Panc1 (cell line): ENCODE measurements around the gene NDUFV1. TPM values are rescaled to one million over a fixed set of nuclear protein-coding genes. Genes with fewer than 3 reads are reported as not detected.

Experiments used
- ATAC-seq: fragments of 200-7000 bp; cut with Tn5 transposase; 2 replicates; pipeline ENCODE4 v1.9.1; 2020; ENCODE audit warnings: mild to moderate bottlenecking, moderate library complexity
- BruUV-seq: library from RNA; stranded (reverse); fragments of 400-500 nt; replicated peaks from 2 replicates; lab custom pipeline; 2021; lab: Mats Ljungman, UMichigan
- CTCF ChIA-PET: fragments of 300-600 bp; sonication (Branson Sonifier 250); formaldehyde crosslinking; loops from one replicate; lab custom pipeline; 2022; ENCODE audit warnings: antibody characterized with exemption; lab: Charles Lee
- POLR2A ChIA-PET: fragments of 300-600 bp; sonication (Branson Sonifier 250); formaldehyde crosslinking; loops from one replicate; lab custom pipeline; 2022; ENCODE audit warnings: antibody characterized with exemption; lab: Charles Lee
- DNase-seq: peaks from one replicate; pipeline ENCODE4 v3.0.0-alpha.2; 2010; ENCODE audit warnings: low read depth, low spot score
- H3K27ac ChIP-seq: 2 replicates; pipeline ENCODE4 v1.5.1; 2011; ENCODE audit warnings: mild to moderate bottlenecking, low read length, inconsistent platforms
- H3K27me3 ChIP-seq: fragments of 200-500 bp; sonication (Bioruptor generic); 2 replicates; pipeline ENCODE4 v1.6.0; 2014; ENCODE audit warnings: low read length, inconsistent platforms; ENCODE audit not compliant: control insufficient read depth, insufficient read depth
- H3K36me3 ChIP-seq: fragments of 200-500 bp; sonication (Bioruptor generic); 2 replicates; pipeline ENCODE4 v1.5.1; 2014; ENCODE audit warnings: inconsistent platforms, mild to moderate bottlenecking, low read length, moderate library complexity; ENCODE audit not compliant: control insufficient read depth, insufficient read depth
- H3K4me1 ChIP-seq: 2 replicates; pipeline ENCODE4 v1.5.1; 2011; ENCODE audit warnings: inconsistent platforms, mild to moderate bottlenecking, low read length, moderate library complexity; ENCODE audit not compliant: control insufficient read depth, insufficient read depth
- H3K4me3 ChIP-seq, 2 experiments: 2 replicates each; pipeline ENCODE4 v1.5.1; 2011 to 2012; ENCODE audit warnings: low read depth in 2 of 2, low read length in 2 of 2, mild to moderate bottlenecking in 2 of 2, inconsistent platforms in 1 of 2, moderate library complexity in 1 of 2
- H3K9me3 ChIP-seq: fragments of 200-500 bp; sonication (Bioruptor generic); 2 replicates; pipeline ENCODE4 v1.5.1; 2014; ENCODE audit warnings: low read depth, mild to moderate bottlenecking, inconsistent platforms, low read length, moderate library complexity; ENCODE audit not compliant: control insufficient read depth, insufficient read depth
- POLR2AphosphoS5 ChIP-seq: IDR thresholded peaks from 2 replicates; pipeline ENCODE4 v1.6.1; 2012; ENCODE audit warnings: mild to moderate bottlenecking, low read depth, low read length, moderate library complexity
- SIN3A ChIP-seq: IDR thresholded peaks from 2 replicates; pipeline ENCODE4 v1.6.1; 2012; ENCODE audit warnings: low read depth, mild to moderate bottlenecking, low read length, moderate library complexity, borderline replicate concordance; ENCODE audit not compliant: insufficient read depth
- TCF7L2 ChIP-seq: IDR thresholded peaks from 2 replicates; pipeline ENCODE4 v1.6.1; 2011; ENCODE audit warnings: mild to moderate bottlenecking, low read depth, low read length, inconsistent platforms
- in situ Hi-C: cut with HindIII; loops from 2 replicates; pipeline ENCODE4 v1.10.0; 2016; ENCODE audit warnings: low sequenced_read_pairs, low pct_unique_long_range_greater_than_20kb
- intact Hi-C: fragments of 100-400 bp; cut with micrococcal nuclease; formaldehyde crosslinking; loops from one replicate; pipeline ENCODE4 v1.10.0; 2022; ENCODE audit not compliant: unreplicated experiment
- total RNA-seq: library from RNA; stranded (reverse); gene quantifications from one replicate; pipeline ENCODE4 v1.2.1, GENCODE V29; 2021; ENCODE audit not compliant: unreplicated experiment
- TF ChIP-seq, protein P1 (sequence below), 2 experiments: IDR thresholded peaks; 2 replicates each; pipeline ENCODE4 v1.6.1; 2011 to 2012; ENCODE audit warnings: low read depth in 2 of 2, control low read depth in 1 of 2, low read length in 1 of 2, mild to moderate bottlenecking in 1 of 2, moderate library complexity in 1 of 2; ENCODE audit not compliant: insufficient read depth in 1 of 2
- TF ChIP-seq, protein P2 (sequence below): fragments of 450-650 bp; IDR thresholded peaks from 2 replicates; pipeline ENCODE4 v1.5.1; 2017; ENCODE audit warnings: mild to moderate bottlenecking

Gene NDUFV1
- total RNA-seq, 1 experiment from 2014 or later: 281 TPM

DNA sequence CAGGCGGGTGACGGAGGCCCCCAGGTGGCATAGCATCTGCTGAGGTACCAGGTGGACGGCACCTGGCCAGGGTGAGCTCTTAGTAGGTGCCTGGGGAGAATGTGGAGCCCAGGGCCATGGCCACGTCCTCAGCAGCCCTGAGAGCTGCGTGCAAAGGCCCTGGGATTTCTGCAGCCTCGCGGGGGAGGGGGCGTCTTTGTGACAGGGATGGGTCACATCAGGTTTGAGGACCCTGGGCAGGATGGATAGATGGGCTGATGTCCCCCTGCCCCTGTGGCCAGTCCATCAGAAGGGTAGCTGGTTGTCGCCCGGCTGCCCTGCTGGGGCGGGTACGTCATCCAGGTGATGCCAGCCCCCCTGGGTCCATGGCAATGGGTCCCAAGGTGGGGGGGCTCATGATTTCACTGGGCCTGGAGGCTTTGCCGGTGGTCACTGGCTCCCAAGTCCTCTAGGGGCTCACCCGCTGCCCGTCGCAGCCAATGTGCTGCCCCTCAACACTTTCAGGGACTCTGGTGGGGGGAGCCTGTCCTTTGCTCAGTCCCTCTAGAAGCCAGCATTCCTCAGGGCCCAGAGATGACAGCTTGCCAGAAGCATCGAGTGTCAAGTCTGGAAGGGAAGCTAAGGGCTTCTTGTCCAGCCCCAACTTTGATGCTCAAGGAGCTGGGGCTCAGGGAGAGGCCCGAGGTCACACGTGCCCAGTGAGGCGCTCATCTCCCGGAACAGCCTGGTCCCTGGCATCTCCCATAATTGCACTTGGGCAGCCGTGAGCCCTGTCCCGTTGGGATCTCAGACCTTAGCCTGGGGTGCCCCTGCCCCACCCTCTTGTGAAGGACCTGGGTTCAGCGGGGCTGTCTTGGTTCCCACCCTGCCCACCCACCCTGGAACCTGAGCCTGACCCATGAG lies 32.0 kb downstream of the NDUFV1 start:
- no TSS peak for BruUV-seq
- ATAC-seq (no peak), DNase-seq (no peak)
- Histone ChIP-seq H3K4me1 (no peaks in the 10 kb centered on the region), H3K27me3 (no peaks in the 10 kb centered on the region), H3K4me3 (no peak overlapping the region), H3K27ac (no peak overlapping the region), H3K9me3 (no peaks in the 10 kb centered on the region), H3K36me3 (no peaks in the 10 kb centered on the region)
- CTCF ChIA-PET: interaction anchor here (1.1 kb wide), 2 partner anchors 21 to 22 kb away, joined by 4 to 15 read pairs; no protein-coding TSS in a partner anchor
- TF ChIP-seq TCF7L2 (no peak), POLR2AphosphoS5 (no peak), SIN3A (no peak)
- TF ChIP-seq, protein P1, sequence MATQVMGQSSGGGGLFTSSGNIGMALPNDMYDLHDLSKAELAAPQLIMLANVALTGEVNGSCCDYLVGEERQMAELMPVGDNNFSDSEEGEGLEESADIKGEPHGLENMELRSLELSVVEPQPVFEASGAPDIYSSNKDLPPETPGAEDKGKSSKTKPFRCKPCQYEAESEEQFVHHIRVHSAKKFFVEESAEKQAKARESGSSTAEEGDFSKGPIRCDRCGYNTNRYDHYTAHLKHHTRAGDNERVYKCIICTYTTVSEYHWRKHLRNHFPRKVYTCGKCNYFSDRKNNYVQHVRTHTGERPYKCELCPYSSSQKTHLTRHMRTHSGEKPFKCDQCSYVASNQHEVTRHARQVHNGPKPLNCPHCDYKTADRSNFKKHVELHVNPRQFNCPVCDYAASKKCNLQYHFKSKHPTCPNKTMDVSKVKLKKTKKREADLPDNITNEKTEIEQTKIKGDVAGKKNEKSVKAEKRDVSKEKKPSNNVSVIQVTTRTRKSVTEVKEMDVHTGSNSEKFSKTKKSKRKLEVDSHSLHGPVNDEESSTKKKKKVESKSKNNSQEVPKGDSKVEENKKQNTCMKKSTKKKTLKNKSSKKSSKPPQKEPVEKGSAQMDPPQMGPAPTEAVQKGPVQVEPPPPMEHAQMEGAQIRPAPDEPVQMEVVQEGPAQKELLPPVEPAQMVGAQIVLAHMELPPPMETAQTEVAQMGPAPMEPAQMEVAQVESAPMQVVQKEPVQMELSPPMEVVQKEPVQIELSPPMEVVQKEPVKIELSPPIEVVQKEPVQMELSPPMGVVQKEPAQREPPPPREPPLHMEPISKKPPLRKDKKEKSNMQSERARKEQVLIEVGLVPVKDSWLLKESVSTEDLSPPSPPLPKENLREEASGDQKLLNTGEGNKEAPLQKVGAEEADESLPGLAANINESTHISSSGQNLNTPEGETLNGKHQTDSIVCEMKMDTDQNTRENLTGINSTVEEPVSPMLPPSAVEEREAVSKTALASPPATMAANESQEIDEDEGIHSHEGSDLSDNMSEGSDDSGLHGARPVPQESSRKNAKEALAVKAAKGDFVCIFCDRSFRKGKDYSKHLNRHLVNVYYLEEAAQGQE (IDR thresholded peaks at IDR 0.05; ENCODE audit: insufficient read depth in 1 of 2, low read depth in 2 of 2, low read length in 1 of 2): no peak
- TF ChIP-seq, protein P2, sequence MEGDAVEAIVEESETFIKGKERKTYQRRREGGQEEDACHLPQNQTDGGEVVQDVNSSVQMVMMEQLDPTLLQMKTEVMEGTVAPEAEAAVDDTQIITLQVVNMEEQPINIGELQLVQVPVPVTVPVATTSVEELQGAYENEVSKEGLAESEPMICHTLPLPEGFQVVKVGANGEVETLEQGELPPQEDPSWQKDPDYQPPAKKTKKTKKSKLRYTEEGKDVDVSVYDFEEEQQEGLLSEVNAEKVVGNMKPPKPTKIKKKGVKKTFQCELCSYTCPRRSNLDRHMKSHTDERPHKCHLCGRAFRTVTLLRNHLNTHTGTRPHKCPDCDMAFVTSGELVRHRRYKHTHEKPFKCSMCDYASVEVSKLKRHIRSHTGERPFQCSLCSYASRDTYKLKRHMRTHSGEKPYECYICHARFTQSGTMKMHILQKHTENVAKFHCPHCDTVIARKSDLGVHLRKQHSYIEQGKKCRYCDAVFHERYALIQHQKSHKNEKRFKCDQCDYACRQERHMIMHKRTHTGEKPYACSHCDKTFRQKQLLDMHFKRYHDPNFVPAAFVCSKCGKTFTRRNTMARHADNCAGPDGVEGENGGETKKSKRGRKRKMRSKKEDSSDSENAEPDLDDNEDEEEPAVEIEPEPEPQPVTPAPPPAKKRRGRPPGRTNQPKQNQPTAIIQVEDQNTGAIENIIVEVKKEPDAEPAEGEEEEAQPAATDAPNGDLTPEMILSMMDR: no peak
- intact Hi-C loops (no loop called here), in situ Hi-C loops (no loop called here)
- POLR2A ChIA-PET: no interaction called here

DNA sequence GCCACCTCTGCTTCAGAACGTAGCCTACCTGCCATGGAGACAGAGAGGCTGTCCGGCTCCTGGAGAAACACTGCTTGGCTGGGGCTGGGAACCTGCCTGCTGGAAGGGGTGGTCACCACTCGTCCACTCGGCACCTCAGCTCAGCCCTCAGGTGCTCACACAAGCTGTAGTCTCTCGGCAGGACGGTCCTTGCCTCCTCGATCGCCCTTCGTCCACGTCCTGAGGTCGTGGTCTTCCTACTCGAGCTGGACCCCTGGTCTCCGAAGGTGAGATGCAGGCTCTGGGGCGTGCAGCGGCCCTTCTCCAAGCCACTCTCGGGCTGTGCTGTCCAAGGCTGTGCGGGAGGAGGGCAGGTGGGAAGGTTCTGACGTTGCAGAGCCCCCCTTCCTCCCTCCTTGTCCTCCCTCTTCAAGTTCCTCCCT lies 32.7 kb downstream of the NDUFV1 start, which contains the start of gene TBX10:
Gene TBX10 (minus strand): TSS at position 326 of the 422 bp plus-strand sequence. CDS start 291 bp downstream, at position 35.
- POLR2A ChIA-PET: no interaction called here
- H3K4me1 ChIP-seq: no peaks in the 10 kb centered on the region
- no peak within 1 kb of the TSS for H3K4me3 ChIP-seq
- no peaks in the 10 kb centered on the region for H3K9me3 ChIP-seq
- H3K27me3 ChIP-seq: no peaks in the 10 kb centered on the region
- no peak within 1 kb of the TSS for H3K27ac ChIP-seq
- no peaks in the 10 kb centered on the region for H3K36me3 ChIP-seq
- no peak for DNase-seq
- ATAC-seq: peak; percentile 24
- TF ChIP-seq SIN3A (no peak), POLR2AphosphoS5 (no peak)
- BruUV-seq: no TSS peak
- CTCF ChIA-PET: interaction anchor here (1.1 kb wide), 1 partner anchor 20 kb away, joined by 4 read pairs; no protein-coding TSS in a partner anchor
- in situ Hi-C loops (no loop called here), intact Hi-C loops (no loop called here)
